ENCODE results near the gene SCNN1B. TPM values are rescaled to one million over a fixed set of nuclear protein-coding genes. Genes with fewer than 3 reads are reported as not detected.
"Not testable (repeated sequence)": the region's sequence is repeated elsewhere in the genome, so short reads cannot be mapped to it uniquely, and the experiment has no call there.

Gene SCNN1B
- total RNA-seq, 1 experiment from 2014 or later = 1.5 TPM

DNA sequence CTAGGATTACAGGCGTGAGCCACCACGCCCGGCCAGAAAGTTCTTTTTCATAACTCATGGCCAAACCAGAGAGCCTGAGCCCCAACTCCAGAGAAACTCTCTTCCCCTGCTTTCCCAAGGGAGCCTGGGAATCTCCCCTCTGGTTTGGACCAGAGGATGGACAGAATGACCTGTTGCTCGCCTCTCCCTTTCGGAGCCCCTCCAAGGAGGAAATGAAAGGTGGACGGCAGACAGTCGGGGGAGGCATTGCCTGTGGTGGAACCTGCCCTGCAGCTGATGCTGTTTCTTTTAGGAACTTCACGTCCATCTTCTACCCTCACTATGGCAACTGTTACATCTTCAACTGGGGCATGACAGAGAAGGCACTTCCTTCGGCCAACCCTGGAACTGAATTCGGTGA lies 65.5 kb downstream of the SCNN1B start:
- Histone ChIP-seq H3K36me3 (replicated peaks; ENCODE audit: control insufficient read depth, insufficient read depth, low read length) (no peaks in the 10 kb centered on the region), H3K27me3 (ENCODE audit: control insufficient read depth, insufficient read depth, low read length) (no peaks in the 10 kb centered on the region), H3K4me3 (ENCODE audit: insufficient read depth, low read depth, low read length) (no peak overlapping the region)
- DNase-seq = no peak

DNA sequence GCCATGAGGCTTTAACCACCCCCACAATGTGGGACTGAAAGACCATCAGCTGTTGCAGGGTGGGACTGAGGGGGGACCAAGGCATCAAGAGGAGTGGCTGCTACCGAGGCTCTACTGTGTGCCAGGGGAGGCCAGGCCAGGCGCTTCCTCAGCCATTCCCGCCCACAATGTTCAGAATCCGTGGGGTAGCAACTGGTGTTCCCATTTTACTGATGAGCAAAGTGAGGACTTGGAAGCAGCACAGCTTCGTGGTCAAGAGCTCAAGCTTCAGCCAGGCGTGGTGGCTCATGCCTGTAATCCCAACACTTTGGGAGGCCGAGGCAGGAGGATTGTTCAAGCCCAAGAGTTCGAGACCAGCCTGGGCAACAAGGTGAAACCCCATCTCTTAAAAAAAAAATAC lies 65.9 kb downstream of the SCNN1B start:
- no peak for DNase-seq
- Histone ChIP-seq H3K36me3 (replicated peaks; ENCODE audit: control insufficient read depth, insufficient read depth, low read length) (no peaks in the 10 kb centered on the region), H3K4me3 (ENCODE audit: insufficient read depth, low read depth, low read length) (no peak overlapping the region), H3K27me3 (ENCODE audit: control insufficient read depth, insufficient read depth, low read length) (no peaks in the 10 kb centered on the region)

DNA sequence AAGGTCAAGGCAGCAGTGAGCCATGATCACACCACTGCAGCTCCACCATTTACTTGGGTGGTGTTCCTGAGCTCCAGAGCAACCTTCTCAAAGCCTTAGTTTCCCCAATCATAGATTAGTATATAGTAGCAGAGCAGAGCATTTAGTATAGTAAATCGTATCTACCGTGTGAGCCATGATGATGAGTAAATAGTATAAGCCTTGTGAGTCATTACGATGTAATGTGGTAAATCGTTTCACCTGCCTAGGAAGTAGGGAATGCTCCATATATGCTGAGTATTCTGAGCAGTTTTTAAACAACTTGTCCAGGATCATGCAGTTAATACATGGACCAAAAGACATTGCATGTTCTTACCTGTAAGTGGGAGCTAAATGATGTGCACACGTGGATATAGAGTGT lies 66.4 kb downstream of the SCNN1B start:
- Histone ChIP-seq H3K4me3 (ENCODE audit: insufficient read depth, low read depth, low read length) (no peak overlapping the region), H3K36me3 (replicated peaks; ENCODE audit: control insufficient read depth, insufficient read depth, low read length) (no peaks in the 10 kb centered on the region), H3K27me3 (ENCODE audit: control insufficient read depth, insufficient read depth, low read length) (no peaks in the 10 kb centered on the region)
- DNase-seq = no peak

DNA sequence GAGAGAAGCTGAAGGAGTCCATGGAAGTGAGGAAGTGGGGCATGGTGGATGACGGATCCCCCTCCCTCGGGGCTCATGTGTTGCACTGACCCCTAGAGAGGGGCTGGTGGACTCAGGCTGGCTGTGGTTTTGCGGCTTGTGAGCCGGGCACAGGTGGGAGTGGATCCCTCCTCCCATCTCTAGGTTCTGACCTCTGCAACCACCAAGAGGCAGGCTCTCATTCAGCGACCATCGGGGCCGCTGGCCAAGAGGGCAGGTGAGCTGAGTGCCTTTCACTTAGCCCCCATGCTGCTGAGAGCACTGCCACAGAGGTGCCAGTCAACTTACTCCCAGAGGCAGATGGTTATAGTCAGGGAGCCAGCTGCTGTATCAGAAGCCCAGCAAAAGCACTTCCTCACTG lies 67.3 kb downstream of the SCNN1B start:
- H3K27me3 ChIP-seq (ENCODE audit: control insufficient read depth, insufficient read depth, low read length) = no peaks in the 10 kb centered on the region
- H3K4me3 ChIP-seq (ENCODE audit: insufficient read depth, low read depth, low read length) = no peak overlapping the region
- DNase-seq = no peak
- no peaks in the 10 kb centered on the region for H3K36me3 ChIP-seq (replicated peaks; ENCODE audit: control insufficient read depth, insufficient read depth, low read length)

GRCh38 chr16:23371368-23371767 lies 69.3 kb downstream of the SCNN1B start:
- Histone ChIP-seq H3K27me3 (ENCODE audit: control insufficient read depth, insufficient read depth, low read length) (no peaks in the 10 kb centered on the region), H3K36me3 (replicated peaks; ENCODE audit: control insufficient read depth, insufficient read depth, low read length) (no peaks in the 10 kb centered on the region), H3K4me3 (ENCODE audit: insufficient read depth, low read depth, low read length) (no peak overlapping the region)
- peak; percentile 80 for DNase-seq

DNA sequence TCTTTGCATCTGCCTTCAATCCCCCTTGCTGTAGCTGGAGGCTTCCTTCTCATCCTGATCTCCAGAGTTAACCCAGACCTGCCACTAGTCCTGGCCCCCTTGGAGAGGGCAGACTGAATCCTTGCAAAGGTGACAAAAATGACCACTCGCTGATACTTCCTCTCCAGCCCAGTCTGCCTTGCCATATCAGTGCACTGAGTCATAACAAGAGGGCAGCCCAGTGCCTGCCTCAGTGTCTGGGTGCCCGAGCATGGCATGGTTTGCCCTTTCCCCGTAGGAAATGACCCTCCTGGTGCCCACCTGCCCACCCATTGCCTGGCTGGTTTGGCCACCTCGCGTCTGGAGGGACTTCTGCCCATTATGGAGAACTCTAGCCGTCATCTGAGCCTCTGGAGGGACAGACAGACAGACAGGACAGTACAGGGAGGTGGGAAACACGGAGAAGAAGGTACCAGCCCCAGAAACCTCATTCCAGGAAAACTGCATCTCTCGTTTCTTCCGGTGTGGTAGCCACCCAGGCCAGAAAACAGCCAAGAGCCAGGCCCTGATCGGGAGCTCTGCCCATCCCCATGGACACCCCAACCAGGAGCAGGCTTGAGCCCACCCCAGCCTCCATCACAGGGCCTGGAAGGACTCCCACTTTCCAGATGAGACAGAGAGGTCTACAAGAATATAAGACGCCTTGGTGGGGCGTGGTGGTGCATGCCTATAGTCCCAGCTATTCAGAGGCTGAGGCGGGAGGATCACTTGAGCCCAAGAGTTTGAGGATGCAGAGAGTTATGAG lies 71.5 kb downstream of the SCNN1B start:
- no peaks in the 10 kb centered on the region for H3K36me3 ChIP-seq (replicated peaks; ENCODE audit: control insufficient read depth, insufficient read depth, low read length)
- DNase-seq = no peak
- no peaks in the 10 kb centered on the region for H3K27me3 ChIP-seq (ENCODE audit: control insufficient read depth, insufficient read depth, low read length)
- H3K4me3 ChIP-seq (ENCODE audit: insufficient read depth, low read depth, low read length) = no peak overlapping the region

DNA sequence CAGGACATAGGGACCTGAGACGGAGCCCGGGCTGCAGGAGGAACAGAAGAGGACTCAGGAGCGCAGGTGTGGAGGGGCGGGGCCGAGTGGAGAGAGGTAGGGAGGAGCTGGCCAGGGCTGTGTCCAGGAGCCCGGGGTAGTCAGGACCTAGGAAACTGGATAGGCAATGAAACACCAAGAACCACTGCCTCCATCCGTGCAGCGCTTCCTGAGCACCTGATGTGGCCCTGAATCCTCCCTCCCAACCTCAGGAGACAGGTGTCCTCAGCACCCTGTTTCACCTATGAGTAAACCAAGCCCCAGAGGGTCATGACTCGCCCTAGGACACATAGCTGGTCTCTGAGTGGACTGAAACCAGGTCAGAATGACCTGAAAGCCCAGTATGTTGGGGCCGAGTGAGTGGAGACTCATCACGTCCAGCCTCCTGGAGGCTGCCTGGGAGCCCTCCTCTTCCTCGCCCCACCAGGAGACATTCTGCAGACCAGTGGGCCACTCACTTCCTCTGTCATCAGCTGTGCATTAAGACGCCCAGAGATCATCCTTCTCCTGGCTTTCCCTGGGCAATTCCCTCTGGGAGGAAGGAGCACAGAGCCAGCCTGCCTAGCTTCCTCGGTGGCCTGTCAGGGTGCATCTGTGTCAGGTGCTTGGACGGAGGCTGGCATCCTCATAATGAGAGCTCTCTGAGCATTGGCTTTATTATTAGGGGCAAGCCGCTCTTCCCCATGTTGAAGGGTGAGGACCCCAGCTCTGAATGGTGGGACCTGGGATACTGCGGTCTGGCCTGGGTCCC lies 72.8 kb downstream of the SCNN1B start:
- Histone ChIP-seq H3K4me3 (ENCODE audit: insufficient read depth, low read depth, low read length) (no peak overlapping the region), H3K27me3 (ENCODE audit: control insufficient read depth, insufficient read depth, low read length) (no peaks in the 10 kb centered on the region), H3K36me3 (replicated peaks; ENCODE audit: control insufficient read depth, insufficient read depth, low read length) (no peaks in the 10 kb centered on the region)
- DNase-seq = peak; percentile 65

DNA sequence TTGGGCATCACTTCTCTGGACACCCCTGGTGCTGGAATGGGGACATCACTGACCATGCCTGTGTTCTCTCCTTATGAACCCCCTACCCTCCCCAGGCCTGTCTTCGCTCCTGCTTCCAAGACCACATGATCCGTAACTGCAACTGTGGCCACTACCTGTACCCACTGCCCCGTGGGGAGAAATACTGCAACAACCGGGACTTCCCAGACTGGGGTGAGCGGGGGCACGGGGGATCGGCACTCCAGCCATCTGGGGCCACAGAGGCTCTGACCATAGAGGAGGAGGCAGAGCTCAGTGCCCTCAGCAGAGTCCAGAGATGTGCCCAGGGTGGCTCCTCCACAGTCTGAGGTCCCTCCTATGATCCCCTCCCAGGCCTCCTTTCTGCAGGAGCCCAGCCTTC lies 73.5 kb downstream of the SCNN1B start:
- no peaks in the 10 kb centered on the region for H3K36me3 ChIP-seq (replicated peaks; ENCODE audit: control insufficient read depth, insufficient read depth, low read length)
- no peaks in the 10 kb centered on the region for H3K27me3 ChIP-seq (ENCODE audit: control insufficient read depth, insufficient read depth, low read length)
- no peak overlapping the region for H3K4me3 ChIP-seq (ENCODE audit: insufficient read depth, low read depth, low read length)
- DNase-seq = peak; percentile 41

DNA sequence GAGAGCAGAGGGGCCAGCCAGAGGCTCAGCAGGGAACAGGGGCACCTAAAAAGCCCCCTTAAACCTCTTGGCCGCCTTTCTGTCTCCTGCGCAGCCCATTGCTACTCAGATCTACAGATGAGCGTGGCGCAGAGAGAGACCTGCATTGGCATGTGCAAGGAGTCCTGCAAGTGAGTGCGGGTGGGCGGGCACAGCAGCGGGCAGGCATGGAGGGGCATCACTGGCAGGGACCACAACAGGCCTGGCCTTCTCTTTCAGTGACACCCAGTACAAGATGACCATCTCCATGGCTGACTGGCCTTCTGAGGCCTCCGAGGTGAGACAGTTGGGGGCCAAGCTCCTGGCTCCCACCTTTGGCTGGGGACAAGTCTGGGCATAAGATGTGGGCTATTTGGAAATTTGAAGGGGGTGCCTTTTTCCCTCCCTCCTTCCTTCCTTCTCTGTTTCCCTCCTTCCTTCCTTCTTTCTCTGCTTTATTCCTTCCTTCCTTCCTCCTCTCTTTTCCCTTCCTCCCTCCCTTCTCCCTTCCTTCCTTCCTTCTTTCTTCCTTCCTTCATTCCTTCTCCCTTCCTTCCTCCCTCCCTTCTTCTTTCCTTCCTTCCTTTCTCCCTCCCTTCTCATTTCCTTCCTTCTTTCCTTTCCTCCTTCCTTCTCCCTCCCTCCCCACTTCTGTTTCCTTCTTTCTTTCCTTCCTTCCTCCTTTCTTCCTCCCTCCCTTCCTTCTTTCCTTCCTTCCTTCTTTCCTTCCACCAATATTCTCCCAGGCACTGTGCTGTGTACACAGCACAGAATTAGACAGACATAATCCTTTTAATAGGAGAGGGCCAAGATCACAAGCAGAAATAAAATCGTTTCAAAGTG lies 75.2 kb downstream of the SCNN1B start:
- peak; percentile 22 for DNase-seq
- Histone ChIP-seq H3K36me3 (replicated peaks; ENCODE audit: control insufficient read depth, insufficient read depth, low read length) (no peaks in the 10 kb centered on the region), H3K27me3 (ENCODE audit: control insufficient read depth, insufficient read depth, low read length) (no peaks in the 10 kb centered on the region), H3K4me3 (ENCODE audit: insufficient read depth, low read depth, low read length) (no peak overlapping the region)

GRCh38 chr16:23378256-23378655 lies 76.2 kb downstream of the SCNN1B start:
- peak; percentile 32 for DNase-seq
- no peaks in the 10 kb centered on the region for H3K36me3 ChIP-seq (replicated peaks; ENCODE audit: control insufficient read depth, insufficient read depth, low read length)
- no peak overlapping the region for H3K4me3 ChIP-seq (ENCODE audit: insufficient read depth, low read depth, low read length)
- no peaks in the 10 kb centered on the region for H3K27me3 ChIP-seq (ENCODE audit: control insufficient read depth, insufficient read depth, low read length)

GRCh38 chr16:23378921-23379320 lies 76.8 kb downstream of the SCNN1B start:
- no peak overlapping the region for H3K4me3 ChIP-seq (ENCODE audit: insufficient read depth, low read depth, low read length)
- no peaks in the 10 kb centered on the region for H3K36me3 ChIP-seq (replicated peaks; ENCODE audit: control insufficient read depth, insufficient read depth, low read length)
- H3K27me3 ChIP-seq (ENCODE audit: control insufficient read depth, insufficient read depth, low read length) = no peaks in the 10 kb centered on the region
- no peak for DNase-seq

- Histone ChIP-seq H3K36me3 (replicated peaks; ENCODE audit: control insufficient read depth, insufficient read depth, low read length) (no peaks in the 10 kb centered on the region), H3K27me3 (ENCODE audit: control insufficient read depth, insufficient read depth, low read length) (no peaks in the 10 kb centered on the region)
- peak; percentile 47 for DNase-seq
These were observed 77.6 kb downstream of the SCNN1B start for GRCh38 chr16:23379707-23380106.

GRCh38 chr16:23380501-23380951 lies 78.4 kb downstream of the SCNN1B start:
- no peak overlapping the region for H3K4me3 ChIP-seq (ENCODE audit: insufficient read depth, low read depth, low read length)
- peak; percentile 30 for DNase-seq

More at GRCh38 chr16:23379707-23380106, 77.6 kb downstream of the SCNN1B start:
- no peak overlapping the region for H3K4me3 ChIP-seq (ENCODE audit: insufficient read depth, low read depth, low read length)

GRCh38 chr16:23381702-23382101 lies 79.6 kb downstream of the SCNN1B start:
- H3K36me3 ChIP-seq (replicated peaks; ENCODE audit: control insufficient read depth, insufficient read depth, low read length); DNase-seq; H3K4me3 ChIP-seq (ENCODE audit: insufficient read depth, low read depth, low read length); H3K27me3 ChIP-seq (ENCODE audit: control insufficient read depth, insufficient read depth, low read length): not testable (repeated sequence)

More at GRCh38 chr16:23380501-23380951, 78.4 kb downstream of the SCNN1B start:
- Histone ChIP-seq H3K36me3 (replicated peaks; ENCODE audit: control insufficient read depth, insufficient read depth, low read length) (no peaks in the 10 kb centered on the region), H3K27me3 (ENCODE audit: control insufficient read depth, insufficient read depth, low read length) (no peaks in the 10 kb centered on the region)

All from H7 (cell line).